Keratinocyte (primary cell): ENCODE results near the gene CD164L2. TPM values are rescaled to one million over a fixed set of nuclear protein-coding genes. Genes with fewer than 3 reads are reported as not detected.

Experiments used
- DNase-seq: peaks from one replicate; pipeline ENCODE4 v3.0.0-alpha.2; 2011; ENCODE audit warnings: low read depth, missing footprints, low spot score
- FAIRE-seq: peaks from 2 replicates; lab custom pipeline; 2011; peaks lifted over from hg19 to GRCh38; lab: Jason Lieb, UNC
- H2AFZ ChIP-seq: 2 replicates; pipeline ENCODE4 v1.6.0; 2012; ENCODE audit warnings: low read length, control low read depth, inconsistent platforms; ENCODE audit not compliant: control insufficient read depth
- H3K27ac ChIP-seq: 2 replicates; pipeline ENCODE4 v1.5.1; 2011; ENCODE audit warnings: low read length; ENCODE audit not compliant: control insufficient read depth, insufficient read depth
- H3K27me3 ChIP-seq: 3 replicates; pipeline ENCODE4 v1.6.0; 2011; ENCODE audit warnings: low read length; ENCODE audit not compliant: control insufficient read depth, insufficient read depth; ENCODE audit errors: extremely low read depth
- H3K36me3 ChIP-seq, 2 experiments: 2 replicates in 1 of 2; 3 replicates in 1 of 2; pipeline ENCODE4 v1.5.1; 2011; ENCODE audit warnings: low read length in 2 of 2, mild to moderate bottlenecking in 1 of 2; ENCODE audit not compliant: control insufficient read depth in 2 of 2, insufficient read depth in 2 of 2; ENCODE audit errors: extremely low read depth in 1 of 2
- H3K4me1 ChIP-seq: 3 replicates; pipeline ENCODE4 v1.5.1; 2011; ENCODE audit warnings: low read length; ENCODE audit not compliant: control insufficient read depth, insufficient read depth; ENCODE audit errors: extremely low read depth
- H3K4me2 ChIP-seq: 3 replicates; pipeline ENCODE4 v1.6.0; 2011; ENCODE audit warnings: low read depth, low read length; ENCODE audit not compliant: control insufficient read depth, insufficient read depth; ENCODE audit errors: extremely low read depth
- H3K4me3 ChIP-seq, 3 experiments: fragments of 200-600 bp in 1 of 3; sonication (generic) in 1 of 3; 2 replicates in 2 of 3; 3 replicates in 1 of 3; pipeline ENCODE4 v1.5.1; 2011 to 2016; ENCODE audit warnings: low read length in 3 of 3, mild to moderate bottlenecking in 3 of 3, control low read depth in 2 of 3, inconsistent platforms in 1 of 3, low read depth in 1 of 3, mixed read lengths in 1 of 3, mixed run types in 1 of 3, moderate library complexity in 1 of 3; ENCODE audit not compliant: control insufficient read depth in 2 of 3, insufficient read depth in 2 of 3; ENCODE audit errors: extremely low read depth in 1 of 3
- H3K79me2 ChIP-seq: 2 replicates; pipeline ENCODE4 v1.6.0; 2012; ENCODE audit warnings: low read length; ENCODE audit not compliant: control insufficient read depth, insufficient read depth
- H3K9ac ChIP-seq: 3 replicates; pipeline ENCODE4 v1.6.0; 2011; ENCODE audit warnings: low read length; ENCODE audit not compliant: control insufficient read depth, insufficient read depth; ENCODE audit errors: extremely low read depth
- H3K9me1 ChIP-seq: 3 replicates; pipeline ENCODE4 v1.6.0; 2011; ENCODE audit warnings: low read length; ENCODE audit not compliant: control insufficient read depth, insufficient read depth; ENCODE audit errors: extremely low read depth
- H3K9me3 ChIP-seq: 2 replicates; pipeline ENCODE4 v1.5.1; 2012; ENCODE audit warnings: low read depth, low read length; ENCODE audit not compliant: control insufficient read depth
- H4K20me1 ChIP-seq: 3 replicates; pipeline ENCODE4 v1.6.0; 2011; ENCODE audit warnings: low read length; ENCODE audit not compliant: control insufficient read depth, insufficient read depth; ENCODE audit errors: extremely low read depth
- CTCF ChIP-seq, 3 experiments: IDR thresholded peaks in 1 of 3; conservative IDR thresholded peaks in 1 of 3; optimal IDR thresholded peaks in 1 of 3; 2 replicates in 2 of 3; 3 replicates in 1 of 3; pipeline versions ENCODE3 to v1.5.1; 2011; ENCODE audit warnings: low read length in 3 of 3, mild to moderate bottlenecking in 3 of 3, moderate library complexity in 2 of 3, control low read depth in 1 of 3, inconsistent platforms in 1 of 3; ENCODE audit not compliant: insufficient read depth in 2 of 3; ENCODE audit errors: extremely low read depth in 1 of 3
- EZH2 ChIP-seq: IDR thresholded peaks from one replicate; pipeline ENCODE4 v1.6.1; 2012; ENCODE audit warnings: inconsistent platforms, mild to moderate bottlenecking, low read length, moderate library complexity
- dilution Hi-C: fragments of 300-500 bp; cut with MboI; formaldehyde crosslinking; loops from one replicate; pipeline ENCODE4 v1.7.0; 2020; ENCODE audit warnings: low sequenced_read_pairs; ENCODE audit not compliant: extremely low pct_ligation_motif_present
- polyA plus RNA-seq, 5 experiments: library from polyadenylated mRNA; depleted of rRNA in 3 of 5; stranded (reverse) in 3 of 5; stranded (forward) in 1 of 5; unstranded in 1 of 5; fragments of >200 nt; gene quantifications; 1 replicate in 1 of 5; 2 replicates in 3 of 5; 3 replicates in 1 of 5; pipeline versions ENCODE4 v1.2.1 to v1.2.3, GENCODE V29; 2011 to 2012; ENCODE audit warnings: missing spikeins in 2 of 5, low read depth in 1 of 5, low replicate concordance in 1 of 5

Gene CD164L2
- polyA plus RNA-seq, 1 donor (not counting 4 experiments of a cell fraction or from before 2014, with no cell fraction given) = 2.7 TPM

GRCh38 chr1:27361553-27361952 lies 21.6 kb downstream of the CD164L2 start:
- Histone ChIP-seq H3K4me1 (peaks cover 13% of the 10 kb centered on the region), H3K27ac (no peak overlapping the region), H3K9ac (no peak overlapping the region), H2AFZ (no peak overlapping the region), H3K36me3 (peaks cover 22 to 33% of the 10 kb centered on the region in 2 experiments), H3K9me1 (no peaks in the 10 kb centered on the region), H4K20me1 (peaks cover 3% of the 10 kb centered on the region), H3K27me3 (no peaks in the 10 kb centered on the region), H3K9me3 (no peaks in the 10 kb centered on the region), H3K4me3 (no peak overlapping the region), H3K4me2 (no peak overlapping the region), H3K79me2 (peaks cover 12% of the 10 kb centered on the region)
- FAIRE-seq (no peak), DNase-seq (no peak)
- dilution Hi-C loops = no loop called here
- TF ChIP-seq CTCF (optimal IDR thresholded peaks at IDR 0.05 in 1 of 3, IDR thresholded peaks at IDR 0.05 in 1 of 3, conservative IDR thresholded peaks at IDR 0.05 in 1 of 3; ENCODE audit: extremely low read depth in 1 of 3, insufficient read depth in 2 of 3, low read length in 3 of 3) (no peak), EZH2 (no peak)

- Histone ChIP-seq H3K4me2 (no peak overlapping the region), H3K36me3 (peaks cover 25 to 33% of the 10 kb centered on the region in 2 experiments), H3K9me1 (no peaks in the 10 kb centered on the region), H2AFZ (no peak overlapping the region), H3K4me1 (peaks cover 13% of the 10 kb centered on the region), H3K27ac (no peak overlapping the region), H3K9ac (no peak overlapping the region), H3K79me2 (peaks cover 12% of the 10 kb centered on the region), H3K9me3 (no peaks in the 10 kb centered on the region), H4K20me1 (peaks cover 3% of the 10 kb centered on the region), H3K4me3 (no peak overlapping the region), H3K27me3 (no peaks in the 10 kb centered on the region)
- no peak for DNase-seq
- FAIRE-seq = no peak
- dilution Hi-C loops = no loop called here
- TF ChIP-seq CTCF (optimal IDR thresholded peaks at IDR 0.05 in 1 of 3, IDR thresholded peaks at IDR 0.05 in 1 of 3, conservative IDR thresholded peaks at IDR 0.05 in 1 of 3; ENCODE audit: extremely low read depth in 1 of 3, insufficient read depth in 2 of 3, low read length in 3 of 3) (no peak), EZH2 (no peak)
These were observed 22.1 kb downstream of the CD164L2 start for GRCh38 chr1:27361044-27361402.
